GOT3 (cell line): ENCODE measurements around the gene CFLAR.
"Not testable (repeated sequence)": the region's sequence is repeated elsewhere in the genome, so short reads cannot be mapped to it uniquely, and the experiment has no call there.

ENCODE experiments used
- DNase-seq: peaks from one replicate; lab custom pipeline; 2025; ENCODE audit warnings: mixed read lengths; lab: John Stamatoyannopoulos, UW

CFLAR gene

GRCh38 chr2:201116115-201116958 lies at the start of gene CFLAR:
TSS of gene CFLAR (plus strand) at chr2:201116164. CDS start at chr2:201129866, 13,702 bp downstream.
- DNase-seq: peak; percentile 18

- no peak for DNase-seq
Measured at GRCh38 chr2:201070948-201071478, 45.0 kb upstream of the CFLAR start.

DNA sequence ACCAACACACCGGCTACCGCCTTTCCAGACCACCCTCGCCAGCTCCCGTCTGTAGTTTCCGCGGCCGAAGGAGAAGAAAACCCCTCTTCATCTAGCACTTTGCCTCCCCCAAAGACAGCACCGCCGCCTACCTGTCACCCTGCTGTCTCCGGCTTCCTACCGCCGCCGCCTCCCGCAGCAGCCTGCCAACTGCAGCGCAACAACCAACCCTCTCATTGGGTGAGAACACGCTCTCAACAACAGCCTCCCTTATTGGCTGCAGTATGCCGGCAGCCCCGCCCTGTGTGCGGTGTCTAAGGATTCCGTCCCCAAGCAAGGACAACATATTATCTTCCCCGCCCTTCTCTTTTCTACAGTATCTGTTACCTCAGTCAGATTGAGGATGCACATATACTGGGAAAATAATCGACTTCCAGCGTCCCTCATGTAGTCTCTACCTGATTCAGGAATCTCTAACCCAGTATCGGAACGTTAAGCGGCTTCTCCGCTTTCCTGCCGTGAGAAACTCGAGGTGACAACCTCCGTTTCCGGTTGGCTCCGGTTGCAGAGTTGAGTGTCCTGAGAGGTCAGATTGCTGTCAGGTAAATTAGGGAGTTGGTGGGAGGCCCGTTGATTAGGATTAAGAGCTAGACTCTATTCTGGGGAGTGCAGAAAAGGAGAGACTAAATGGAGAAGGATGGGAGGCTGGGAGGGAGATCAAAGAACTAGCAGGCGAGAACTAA lies 44.3 kb upstream of the CFLAR start, which contains the start of the genes HYCC2 and NDUFB3:
TSS of gene HYCC2 (minus strand) at position 193 of the 722 bp plus-strand sequence. CDS start 47,662 bp downstream, outside the sequence.
TSS of gene NDUFB3 (plus strand) at position 523 of the 722 bp plus-strand sequence. CDS start 6,882 bp downstream, outside the sequence.
- DNase-seq: peak; percentile 79

DNA sequence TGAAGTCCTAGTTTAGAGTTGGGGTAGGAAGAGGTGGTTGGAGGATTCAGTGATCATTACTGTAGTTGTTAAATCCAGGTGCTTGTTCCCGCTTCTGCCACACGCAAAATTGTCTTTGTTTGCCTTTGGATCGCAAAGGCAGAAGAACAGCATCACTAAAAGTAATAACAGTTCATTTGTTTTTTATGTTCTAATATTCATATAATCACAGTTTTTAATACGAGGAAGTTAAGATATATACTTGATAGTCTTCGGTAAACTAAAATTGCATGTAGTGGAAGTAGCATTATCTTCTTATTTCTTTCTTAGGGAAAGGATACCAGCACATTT lies 43.8 kb upstream of the CFLAR start:
- DNase-seq: no peak

- no peak for DNase-seq
Measured at GRCh38 chr2:201073071-201073470, 42.9 kb upstream of the CFLAR start.

- DNase-seq: no peak
Measured at GRCh38 chr2:201074996-201075395, 41.0 kb upstream of the CFLAR start.

GRCh38 chr2:201084863-201085262 lies 31.1 kb upstream of the CFLAR start:
- no peak for DNase-seq

DNA sequence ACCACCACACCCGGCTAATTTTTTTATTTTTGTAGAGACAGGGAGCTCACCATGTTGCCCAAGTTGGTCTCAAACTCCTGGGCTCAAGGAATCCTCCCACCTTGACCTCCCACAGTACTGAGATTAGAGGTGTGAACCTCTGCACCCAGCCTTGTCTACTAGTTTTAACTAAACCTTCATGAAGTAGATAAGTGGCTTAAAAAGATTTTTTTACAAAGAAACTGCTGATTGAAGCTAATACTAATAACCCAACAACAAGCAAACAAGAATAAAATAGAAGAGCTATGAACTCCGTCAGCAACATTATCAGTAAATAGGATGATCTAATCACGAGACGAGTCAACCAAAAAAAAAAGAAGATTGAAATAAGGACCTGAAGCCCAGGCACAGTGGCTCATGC lies 25.4 kb upstream of the CFLAR start:
- no peak for DNase-seq

- no peak for DNase-seq
Measured at GRCh38 chr2:201093573-201093972, 22.4 kb upstream of the CFLAR start.

DNA sequence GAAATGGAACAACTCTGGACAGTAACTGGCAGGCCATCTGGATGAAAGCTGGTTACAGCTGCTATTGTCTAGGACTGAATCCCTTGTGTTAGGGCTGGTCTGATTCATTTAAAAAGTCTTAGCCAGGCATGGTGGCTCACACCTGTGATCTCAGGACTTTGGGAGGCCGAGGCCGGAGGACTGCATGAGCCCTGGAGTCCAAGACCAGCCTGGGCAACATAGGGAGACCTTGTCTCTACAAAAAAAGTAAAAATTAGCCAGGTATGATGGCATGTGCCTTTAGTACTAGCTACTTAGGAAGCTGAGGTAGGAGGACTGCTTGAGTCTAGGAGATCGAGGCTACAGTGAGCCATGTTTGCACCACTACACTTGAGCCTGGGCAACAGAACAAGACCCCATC lies 15.5 kb upstream of the CFLAR start:
- DNase-seq: no peak

GRCh38 chr2:201105759-201106158 lies 10.2 kb upstream of the CFLAR start:
- DNase-seq: no peak

GRCh38 chr2:201107624-201108023 lies 8.3 kb upstream of the CFLAR start:
- no peak for DNase-seq

DNA sequence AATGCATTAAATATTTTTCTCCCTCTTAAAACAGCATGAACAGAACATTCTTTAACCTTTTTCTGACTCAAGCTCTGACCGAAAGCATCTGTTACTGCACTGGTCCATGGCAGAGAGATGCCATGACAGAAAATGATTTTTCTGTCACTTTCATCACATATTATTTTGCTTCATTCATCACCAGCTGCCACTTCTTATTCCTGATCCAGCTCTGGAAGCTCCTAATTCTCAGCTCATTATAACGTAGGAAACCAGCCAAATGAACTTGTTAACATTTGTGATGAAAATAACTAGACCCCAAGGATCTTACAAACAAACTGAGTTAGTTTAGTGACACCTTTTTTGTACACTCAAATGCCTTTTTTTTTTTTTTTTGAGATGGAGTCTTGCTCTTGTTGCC lies 7.6 kb upstream of the CFLAR start:
- no peak for DNase-seq

- DNase-seq: no peak
Measured at GRCh38 chr2:201109186-201109585, 6.8 kb upstream of the CFLAR start.

- no peak for DNase-seq
Measured at GRCh38 chr2:201110615-201111014, 5.3 kb upstream of the CFLAR start.

- no peak for DNase-seq
Measured at GRCh38 chr2:201111096-201111495, 4.9 kb upstream of the CFLAR start.

GRCh38 chr2:201114350-201114749 lies 1.6 kb upstream of the CFLAR start:
- DNase-seq: no peak

DNA sequence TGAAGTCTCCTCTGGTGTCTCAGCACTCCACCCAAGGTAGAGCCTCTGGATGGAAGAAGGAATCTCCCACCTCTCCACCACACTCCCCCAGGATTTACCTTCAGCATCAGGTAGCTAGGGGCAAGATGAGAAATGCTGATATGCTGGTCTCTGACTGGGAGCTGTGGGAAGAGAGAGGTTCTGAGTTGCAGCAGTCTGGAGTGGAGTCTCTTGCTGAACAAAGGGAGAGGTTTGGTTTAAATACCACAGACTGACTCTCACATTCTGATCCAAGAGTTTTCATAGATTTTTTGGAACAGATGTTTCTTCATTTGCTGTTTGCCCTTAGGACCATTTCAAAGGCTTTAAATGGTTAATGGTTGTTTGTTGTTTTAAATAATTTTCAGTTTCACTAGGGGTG lies 1.1 kb upstream of the CFLAR start:
- no peak for DNase-seq

DNA sequence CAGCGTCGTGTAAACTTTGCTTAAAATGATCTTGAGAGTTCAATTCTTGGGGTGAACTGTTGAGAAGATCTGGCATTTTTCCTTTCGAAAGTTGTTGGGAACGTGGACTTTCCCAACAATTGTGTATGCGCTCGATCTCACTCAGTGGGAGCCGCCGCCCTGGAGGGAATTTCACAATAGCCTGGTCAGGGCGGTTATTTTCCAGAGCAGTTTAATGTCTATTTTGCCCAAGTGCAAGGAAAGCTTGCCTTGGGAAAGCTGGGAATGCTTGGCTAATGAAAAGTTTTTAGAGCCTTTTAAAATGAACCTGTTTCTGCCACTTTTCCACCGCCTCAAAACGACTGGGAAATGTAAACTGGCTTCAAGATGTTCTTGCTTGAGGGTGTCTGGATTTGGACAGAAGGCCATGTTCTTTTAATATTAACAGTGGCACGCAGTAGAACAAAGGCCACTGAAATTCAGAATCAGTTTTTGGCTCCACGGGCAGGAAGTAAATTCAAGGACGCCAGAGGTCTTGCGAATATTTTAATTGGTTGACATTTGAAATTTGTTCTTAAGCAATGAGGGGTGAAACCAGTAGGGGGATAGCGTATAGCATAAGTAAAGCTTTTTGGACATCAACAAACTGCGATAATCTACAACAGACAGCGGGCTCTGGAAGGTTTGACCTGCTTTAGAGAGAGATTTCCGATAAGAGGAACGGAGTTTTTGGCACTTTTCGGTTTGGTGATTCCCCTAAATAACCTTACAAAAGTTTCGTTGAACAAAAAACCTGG lies 1.2 kb downstream of the CFLAR start:
- no peak for DNase-seq

DNA sequence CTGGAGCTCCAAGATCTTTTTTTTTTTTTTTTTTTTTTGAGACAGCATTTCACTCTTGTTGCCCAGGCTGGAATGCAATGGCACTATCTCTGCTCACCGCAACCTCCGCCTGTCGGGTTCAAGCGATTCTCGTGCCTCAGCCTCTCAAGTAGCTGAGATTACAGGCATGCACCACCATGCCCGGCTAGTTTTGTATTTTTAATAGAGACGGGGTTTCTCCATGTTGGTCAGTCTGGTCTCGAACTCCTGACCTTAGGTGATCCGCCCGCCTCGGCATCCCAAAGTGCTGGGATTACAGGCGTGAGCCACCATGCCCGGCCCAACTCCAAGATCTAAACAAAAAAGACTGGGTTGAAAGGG lies 1.8 kb downstream of the CFLAR start:
- DNase-seq: not testable (repeated sequence)

DNA sequence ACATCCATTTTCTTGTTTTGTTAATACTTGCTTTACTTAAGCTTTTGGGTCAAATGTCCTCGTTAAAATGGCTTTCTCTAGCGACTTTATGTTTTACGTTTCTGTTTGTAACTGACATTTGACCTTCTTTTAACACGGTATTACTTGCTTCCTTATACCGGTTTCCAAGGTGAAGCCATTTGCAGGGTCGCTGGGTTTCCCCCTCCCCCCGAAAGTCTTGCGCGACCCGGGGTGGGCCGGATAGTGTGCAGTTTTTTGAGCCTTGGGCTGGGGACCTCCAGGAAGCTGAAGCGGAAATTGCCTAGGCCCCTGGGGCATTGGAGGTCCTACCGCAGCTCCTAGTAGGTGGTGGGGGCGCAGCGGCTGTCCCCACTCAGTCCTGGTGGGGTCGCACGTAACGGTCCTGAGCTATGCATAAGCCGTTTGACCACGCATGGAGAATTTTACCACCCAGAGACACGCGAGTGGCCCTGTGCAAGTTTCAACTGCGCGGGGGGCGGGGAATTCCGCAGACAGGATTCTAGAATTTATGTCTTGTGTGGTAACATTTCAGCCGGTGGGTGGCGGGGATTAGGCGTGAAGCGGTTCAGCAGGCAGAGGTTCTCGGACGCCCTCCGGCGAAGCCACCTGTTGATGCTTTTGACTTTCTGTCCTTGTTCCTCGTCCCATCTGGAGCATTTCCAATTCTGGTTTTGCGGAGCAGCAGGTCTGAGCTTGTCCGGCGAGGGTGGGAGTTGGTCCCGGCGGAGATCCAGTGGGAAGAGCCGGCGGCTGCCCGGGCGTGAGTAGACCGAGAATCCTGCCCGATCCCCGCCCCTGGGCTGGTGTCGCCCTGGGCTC lies 2.4 kb downstream of the CFLAR start:
- DNase-seq: peak; percentile 40
